HG03039 (cell line): ENCODE measurements around the gene GAS6.
"Not testable (repeated sequence)": the region's sequence is repeated elsewhere in the genome, so short reads cannot be mapped to it uniquely, and the experiment has no call there.

Experiments used
- ATAC-seq: cut with Tn5 transposase; IDR thresholded peaks from one replicate; pipeline ENCODE4 v1.9.1; 2021; ENCODE audit warnings: mild to moderate bottlenecking, moderate library complexity; ENCODE audit not compliant: unreplicated experiment

Gene GAS6

DNA sequence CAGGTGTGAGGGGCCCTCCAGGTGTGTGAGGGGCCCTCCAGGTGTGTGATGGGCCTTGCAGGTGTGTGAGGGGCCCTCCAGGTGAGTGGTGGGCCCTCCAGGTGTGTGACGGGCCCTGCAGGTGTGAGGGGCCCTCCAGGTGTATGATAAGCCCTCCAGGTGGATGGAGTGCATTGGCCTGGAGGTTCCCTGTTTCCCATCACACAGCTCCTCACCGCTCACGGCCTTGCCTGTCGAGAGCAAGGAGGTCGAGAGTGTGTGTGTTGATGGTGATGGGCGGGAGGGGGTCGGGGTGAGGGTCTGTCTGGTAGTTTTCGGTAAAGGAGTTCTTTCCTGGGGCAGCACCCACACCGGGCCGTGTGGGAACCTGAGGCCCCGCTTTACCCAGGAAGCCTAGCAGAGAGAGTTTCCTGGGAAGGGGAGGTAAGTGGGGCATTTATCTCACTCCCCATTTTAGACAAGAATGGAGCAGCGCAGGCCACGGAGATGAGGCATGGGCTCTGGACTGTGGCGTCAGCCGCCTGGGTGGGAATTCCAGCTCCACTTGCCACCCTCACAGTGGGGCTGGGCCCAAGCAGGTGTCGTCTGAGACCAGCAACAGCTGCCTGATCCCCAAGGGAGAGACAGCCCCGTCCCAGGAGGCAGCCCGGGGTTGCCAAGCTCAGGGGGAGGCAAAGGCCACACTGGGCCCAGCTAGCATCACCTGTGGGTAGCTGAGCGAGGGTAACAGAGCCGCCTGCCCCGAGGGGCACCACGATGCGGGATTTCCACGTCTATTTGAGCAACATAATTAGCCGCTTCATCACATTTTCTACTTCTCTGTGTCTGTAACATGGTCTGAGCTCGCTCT, 10.9 kb upstream of the GAS6 start:
- ATAC-seq: no peak

DNA sequence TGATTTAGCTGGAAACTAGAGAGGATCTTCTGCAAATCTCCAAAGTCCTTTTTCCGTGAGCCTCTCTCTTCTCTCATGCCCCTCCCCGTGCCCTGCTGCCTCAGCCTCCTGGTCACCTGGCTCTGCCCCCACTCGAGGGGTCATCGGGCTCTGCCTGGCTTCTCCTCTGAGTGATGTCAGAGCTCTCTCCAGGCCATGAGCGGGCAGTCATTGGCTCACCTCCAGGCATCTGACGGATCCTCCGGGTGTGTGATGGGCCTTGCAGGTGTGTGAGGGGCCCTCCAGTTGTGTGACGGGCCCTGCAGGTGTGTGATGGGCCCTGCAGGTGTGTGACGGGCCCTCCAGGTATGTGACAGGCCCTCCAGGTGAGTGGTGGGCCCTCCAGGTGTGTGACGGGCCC, 10.3 kb upstream of the GAS6 start:
- no peak for ATAC-seq

DNA sequence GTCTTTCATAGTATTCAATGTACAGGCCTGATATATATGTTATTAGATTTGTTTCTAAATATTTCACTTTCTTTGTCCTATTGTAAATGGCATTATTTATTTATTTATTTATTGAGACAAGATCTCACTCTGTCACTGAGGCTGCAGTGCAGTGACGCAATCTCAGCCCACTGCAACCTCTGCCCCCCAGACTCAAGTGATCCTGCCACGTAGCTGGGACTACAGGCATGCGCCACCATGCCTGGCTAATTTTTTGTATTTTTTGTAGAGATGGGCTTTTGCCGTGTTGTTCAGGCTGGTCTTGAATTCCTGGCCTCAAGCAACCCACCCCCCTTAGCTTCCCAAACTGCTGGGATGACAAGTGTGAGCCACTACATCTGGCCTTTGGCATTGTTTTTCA, 5.4 kb upstream of the GAS6 start:
- no peak for ATAC-seq

DNA sequence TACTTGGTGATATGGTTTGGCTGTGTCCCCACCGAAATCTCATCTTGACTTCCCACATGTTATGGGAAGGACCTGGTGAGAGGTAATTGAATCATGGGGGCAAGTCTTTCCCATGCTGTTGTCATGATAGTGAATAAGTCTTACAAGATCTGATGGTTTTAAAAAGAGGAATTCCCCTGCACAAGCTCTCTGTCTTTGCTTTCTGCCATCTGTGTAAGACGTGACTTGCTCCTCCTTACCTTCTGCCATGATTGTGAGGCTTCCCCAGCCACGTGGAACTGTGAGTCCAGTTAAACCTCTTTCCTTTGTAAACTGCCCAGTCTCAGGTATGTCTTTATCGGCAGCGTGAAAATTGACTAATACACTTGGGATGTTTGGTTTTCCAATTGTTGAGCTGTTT, 4.0 kb upstream of the GAS6 start:
- ATAC-seq: not testable (repeated sequence)

DNA sequence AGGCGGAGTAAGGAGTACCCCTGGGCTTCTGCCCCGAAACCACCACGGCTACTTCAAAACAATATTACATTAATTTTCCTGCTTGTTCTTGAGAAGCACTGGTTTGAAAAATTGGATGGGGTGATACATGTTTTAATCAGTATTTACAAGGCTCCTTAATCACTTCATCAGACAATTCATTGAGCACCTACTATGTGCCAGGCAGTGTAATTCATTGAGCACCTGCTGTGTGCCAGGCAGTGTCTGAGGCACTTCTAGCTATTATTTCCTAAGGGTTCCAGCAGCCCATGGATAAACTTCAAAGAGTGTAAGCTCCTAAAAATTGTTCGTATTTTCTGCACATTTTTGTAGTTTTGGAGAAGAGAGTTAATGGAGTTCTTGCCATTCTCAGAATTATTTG, 1.6 kb upstream of the GAS6 start:
- no peak for ATAC-seq

DNA sequence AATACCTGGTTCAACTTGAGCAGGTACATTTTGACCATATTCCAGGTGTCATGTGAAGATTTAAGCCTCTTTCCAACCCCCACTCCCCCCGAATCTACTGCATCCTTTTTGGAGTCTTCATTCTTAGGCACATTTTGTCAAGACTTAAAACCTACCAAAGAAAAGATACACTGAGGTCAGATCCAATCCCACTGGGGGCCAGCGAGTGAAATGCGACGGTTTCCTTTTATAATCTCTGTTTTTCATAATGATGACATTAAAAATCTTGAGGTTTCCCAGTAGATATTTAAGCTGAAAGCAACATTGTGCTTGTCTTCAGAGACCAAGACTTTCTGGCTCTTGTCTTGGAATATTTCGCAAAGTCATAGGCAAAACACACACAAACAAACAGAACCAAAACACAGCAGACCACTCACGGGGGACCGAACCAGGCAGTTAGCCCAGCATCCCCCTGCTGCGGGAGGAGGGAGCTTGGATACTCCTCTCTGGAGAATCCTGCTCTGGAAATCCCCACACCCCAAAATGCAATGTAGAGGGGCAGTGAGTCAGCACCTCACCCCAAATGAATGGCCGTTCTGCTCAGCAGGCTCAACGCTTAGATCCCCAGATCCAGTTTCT, 506 bp upstream of the GAS6 start:
- ATAC-seq: no peak

DNA sequence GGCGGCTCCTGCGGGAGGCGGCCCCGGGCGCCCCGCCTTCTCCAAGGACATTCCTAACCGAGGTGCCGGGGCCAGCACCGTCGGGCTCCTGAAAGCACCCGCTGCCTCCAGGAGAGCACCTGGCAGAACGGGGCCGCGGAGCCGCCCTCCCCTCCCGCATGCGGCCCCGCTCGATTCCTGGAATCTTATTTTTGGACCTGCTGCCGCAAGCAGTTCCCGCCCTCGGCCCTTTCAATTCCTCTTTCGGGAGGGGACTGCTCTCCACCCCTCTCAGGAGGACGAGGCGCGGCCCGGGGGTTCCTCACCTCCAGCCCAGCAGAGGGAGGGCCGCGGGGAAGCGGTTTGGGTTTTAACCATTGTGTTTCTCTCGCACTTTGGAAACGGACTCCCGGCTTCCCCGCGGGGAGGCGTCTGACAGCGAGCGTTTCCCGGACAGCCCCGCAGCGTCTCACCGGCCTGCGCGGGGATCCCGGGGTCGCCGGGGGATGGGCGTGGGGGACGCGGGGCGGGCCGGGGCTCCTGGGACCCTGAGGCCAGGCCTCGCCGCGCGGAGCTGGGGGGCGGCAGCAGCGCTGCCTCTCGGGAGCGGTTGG, 849 bp downstream of the GAS6 start:
- ATAC-seq: no peak

DNA sequence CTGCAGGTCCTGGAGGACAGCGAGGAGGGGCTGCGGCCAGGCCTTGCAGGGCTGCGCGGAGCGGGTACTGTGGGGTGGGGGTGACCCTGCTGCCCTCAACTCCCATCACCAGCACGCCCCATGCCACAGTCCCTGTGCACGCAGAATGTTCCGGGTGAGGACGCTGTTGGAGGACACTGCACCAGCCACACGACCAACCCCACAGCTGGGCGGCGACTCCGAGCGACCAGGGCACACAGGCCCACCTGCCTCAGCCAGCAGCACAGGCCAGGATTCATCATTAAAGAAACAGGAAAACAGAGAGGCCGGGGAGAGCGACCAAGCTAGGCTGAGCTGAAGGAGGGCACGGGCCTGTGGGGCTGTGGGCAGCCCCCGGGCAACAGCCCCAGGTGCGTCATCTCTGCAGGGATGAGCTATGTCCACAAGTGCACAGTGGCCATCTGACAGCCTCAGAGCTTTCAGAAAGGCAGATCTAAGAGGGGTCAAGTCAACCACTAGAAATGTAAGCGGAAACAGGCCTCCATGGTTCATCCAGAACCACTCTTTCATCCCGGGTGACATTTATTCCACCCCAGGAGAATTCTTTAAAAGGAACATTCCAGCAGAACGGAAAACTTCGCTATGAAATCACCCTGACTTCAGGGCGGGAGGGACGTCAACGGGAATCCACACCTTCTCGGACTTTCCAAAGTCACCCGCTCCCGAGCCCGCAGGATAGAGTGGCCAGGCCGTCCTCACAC, 1.5 kb downstream of the GAS6 start:
- no peak for ATAC-seq

DNA sequence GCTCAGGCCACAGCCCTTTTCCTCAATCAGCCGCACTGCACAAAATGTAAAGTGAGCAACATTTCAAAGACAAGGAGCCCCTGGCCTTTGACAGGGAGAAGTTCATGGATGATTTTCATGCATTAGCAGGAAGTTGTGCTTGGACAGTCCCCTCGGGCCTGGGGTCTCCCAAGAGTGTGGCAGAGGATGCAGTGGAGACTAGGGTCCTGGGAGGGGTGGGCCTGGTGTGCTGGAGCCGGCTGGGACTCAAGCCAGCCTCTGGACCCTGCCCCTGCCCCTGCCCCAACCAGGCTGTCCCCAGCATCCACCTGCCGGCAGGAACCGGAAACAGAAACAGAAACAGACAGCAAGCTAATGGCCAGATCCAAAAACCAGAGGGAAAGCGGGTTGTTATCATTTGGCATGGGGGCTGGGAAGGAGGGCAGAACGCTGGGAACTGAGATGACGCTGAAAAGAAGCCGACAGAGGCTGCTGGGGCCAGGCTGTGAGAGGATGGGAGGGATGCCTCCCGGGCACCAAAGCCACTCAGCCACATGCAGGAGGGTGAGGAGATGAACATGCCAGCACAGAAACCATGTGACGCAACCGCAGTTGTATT, 2.3 kb downstream of the GAS6 start:
- ATAC-seq: no peak

DNA sequence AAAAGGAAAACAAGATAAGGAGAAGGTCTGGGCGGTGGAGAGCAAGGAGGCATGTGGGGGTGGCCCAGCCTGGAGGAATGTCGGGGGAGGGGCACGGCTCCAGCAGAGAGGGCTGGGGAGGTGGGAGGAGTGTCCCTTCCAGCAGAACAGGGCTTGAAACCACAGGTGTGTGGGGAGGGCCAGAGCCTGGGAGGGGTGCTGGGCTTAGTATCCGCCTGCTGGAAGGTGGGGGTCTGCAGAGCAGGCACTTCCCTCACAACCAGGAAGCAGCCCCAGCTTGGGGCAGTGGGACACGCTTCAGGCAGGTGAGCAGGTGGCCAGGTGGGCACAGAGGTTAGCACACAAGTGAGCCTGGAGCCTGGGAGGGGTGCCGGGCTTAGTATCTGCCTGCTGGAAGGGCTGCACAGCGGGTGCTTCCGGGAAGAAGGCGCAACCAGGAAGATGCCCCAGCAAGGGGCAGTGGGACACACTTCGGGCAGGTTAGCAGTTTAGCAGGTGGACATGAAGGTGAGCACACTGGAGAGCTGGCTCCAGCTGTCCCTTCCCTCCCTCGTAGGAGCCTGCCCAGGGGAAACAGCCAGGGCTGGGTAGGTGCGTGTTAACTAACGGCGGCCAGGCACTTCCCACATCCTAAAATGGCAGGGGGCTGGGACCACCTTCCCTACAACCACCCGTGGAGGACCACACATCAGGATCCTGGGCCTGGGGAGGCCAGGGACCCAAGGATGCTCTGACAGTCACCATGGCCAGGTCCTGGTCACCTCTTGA, 3.0 kb downstream of the GAS6 start:
- no peak for ATAC-seq

DNA sequence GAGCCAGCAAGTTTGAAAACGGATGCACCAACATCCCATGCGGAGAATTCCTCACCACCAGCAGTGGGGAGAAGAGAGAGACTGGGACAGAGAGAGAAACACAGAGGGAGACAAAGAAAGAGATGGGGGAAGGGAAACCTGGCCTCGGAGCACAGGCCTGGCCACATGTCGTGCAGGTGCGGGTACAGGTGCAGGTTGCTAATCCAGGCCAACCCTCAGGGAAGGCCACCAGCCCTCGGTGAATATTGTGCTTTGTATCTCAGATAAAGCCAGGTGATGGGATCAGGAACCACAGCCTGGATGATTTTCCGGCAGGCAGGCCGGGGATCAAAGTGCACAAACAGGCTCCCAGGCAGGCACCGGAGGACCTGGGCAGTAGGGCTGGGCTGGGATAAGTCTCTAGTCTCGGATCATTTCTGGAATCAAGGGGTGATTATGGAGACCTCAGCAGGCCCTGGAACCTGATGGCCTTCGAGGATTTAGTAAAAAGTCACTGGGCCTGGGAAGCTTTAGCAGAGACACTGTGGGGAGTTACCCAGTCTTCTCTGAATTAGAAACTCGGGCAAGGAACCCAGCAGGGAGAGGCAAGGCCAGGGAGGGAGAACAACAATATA, 3.7 kb downstream of the GAS6 start:
- no peak for ATAC-seq

DNA sequence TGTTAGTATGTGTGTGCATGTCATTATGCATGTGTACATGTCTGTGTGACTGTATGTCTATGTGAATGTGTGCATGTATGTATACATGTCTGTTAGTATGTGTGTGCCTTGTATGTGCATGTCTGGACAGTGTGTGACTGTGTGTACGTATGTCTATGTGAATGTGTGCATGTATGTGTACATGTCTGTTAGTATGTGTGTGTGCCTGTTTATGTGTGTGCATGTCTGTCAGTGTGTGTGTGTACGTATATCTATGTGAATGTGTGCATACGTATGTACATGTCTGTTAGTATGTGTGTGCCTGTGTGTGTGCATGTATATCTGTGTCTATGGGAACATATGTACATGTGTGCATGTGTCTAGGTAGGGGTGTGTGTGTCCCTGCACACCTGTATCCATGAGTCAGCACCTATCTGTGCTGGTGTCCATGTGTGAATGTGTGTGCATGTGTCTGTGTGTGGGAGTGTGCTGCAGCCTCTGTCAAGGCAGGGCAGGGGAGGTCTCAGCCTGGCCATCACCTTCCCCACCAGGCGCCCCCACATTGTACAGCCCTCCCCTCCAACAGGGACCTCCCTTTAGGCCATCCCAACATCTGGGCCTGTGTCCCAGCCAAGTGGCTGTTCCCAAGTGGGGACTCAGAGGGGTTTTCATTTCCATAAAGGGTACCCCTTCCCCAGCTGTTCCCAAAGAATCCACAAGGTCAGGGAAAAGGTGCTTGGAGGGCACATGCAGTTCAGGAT, 4.4 kb downstream of the GAS6 start:
- no peak for ATAC-seq

DNA sequence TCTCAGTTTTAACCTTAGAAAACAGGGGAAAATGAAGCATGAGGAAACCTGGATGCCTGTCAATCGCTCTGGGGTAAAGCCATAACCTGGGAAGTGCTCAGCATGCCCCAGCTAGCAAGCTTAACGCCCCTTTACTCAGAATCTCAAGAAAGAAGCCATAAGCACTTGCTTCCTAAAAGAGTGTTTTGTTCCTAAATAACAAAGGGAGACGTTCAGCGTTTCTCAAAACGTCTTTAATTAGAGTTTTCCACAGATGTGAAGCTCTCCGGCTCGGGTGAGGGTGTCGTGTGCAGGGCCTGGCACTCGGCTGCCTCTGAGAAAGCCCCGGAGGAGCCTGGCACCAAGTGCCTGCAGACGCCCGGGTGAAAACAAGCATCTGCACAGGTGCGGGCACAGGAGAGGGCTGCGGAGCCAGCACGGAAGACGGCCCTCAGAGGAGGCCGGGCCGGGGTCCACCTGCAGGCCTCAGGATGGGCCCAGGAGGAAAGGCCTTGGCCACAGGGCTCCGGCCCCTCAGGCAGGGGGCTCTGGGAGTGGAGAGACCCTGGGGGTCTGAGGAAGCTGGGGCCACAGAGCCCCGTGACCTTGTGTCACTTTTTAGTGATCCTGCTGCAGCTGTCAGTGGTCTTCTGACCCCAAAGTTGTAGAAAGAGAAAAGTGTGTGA, 6.2 kb downstream of the GAS6 start:
- ATAC-seq: no peak

DNA sequence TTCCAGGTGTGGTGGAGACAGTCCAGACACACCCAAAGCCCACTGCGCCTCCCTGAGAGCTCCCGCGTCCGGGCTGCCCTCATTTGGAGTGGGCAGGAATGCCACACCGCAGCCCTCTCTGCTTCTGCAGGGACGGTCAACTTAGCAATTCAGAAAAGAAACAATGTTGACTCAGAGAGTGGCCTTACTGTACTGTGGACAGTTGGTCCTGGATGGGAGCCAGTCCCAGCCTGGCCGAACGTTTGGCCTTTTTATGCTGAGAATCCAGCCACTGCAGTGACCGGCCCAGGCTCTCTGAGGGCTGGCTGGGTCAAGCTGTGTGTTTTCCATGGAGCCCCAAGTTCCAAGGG, 7.2 kb downstream of the GAS6 start:
- no peak for ATAC-seq

DNA sequence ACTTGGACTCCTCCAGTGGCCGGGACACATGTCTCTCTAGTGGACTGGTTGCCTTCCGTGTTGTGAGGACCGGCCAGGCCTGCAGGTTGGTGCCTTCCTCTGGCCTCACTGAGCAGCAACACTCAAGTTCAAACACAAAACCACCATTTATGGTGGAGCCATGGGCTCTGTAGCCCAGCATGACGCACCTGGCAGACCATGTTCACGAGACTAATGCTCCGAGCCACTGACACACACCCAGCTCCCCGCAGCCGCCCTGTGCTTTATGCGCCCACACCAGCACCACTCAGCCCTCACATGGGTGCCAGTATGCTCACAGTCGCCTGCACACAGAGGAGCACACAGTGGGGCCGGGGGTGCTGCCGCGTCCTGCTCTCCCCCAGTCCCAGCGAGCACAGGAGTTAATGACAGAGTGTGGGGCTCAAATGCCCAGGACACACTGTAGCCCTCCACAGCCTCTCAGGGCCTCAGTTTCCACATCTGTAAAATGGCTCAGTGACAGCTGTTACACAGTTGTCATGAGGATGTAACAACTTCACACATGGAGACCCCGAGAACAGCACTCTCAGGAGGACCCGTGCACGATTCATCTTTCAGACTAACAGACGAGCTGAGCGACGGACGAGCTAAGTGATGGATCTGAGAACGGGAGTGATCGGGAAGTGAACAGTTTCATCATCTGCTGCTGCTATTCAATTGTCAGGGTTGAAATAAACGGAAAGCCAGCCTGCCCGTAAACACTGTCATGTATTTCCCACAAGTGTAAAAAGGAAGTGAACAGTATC, 7.8 kb downstream of the GAS6 start:
- no peak for ATAC-seq

DNA sequence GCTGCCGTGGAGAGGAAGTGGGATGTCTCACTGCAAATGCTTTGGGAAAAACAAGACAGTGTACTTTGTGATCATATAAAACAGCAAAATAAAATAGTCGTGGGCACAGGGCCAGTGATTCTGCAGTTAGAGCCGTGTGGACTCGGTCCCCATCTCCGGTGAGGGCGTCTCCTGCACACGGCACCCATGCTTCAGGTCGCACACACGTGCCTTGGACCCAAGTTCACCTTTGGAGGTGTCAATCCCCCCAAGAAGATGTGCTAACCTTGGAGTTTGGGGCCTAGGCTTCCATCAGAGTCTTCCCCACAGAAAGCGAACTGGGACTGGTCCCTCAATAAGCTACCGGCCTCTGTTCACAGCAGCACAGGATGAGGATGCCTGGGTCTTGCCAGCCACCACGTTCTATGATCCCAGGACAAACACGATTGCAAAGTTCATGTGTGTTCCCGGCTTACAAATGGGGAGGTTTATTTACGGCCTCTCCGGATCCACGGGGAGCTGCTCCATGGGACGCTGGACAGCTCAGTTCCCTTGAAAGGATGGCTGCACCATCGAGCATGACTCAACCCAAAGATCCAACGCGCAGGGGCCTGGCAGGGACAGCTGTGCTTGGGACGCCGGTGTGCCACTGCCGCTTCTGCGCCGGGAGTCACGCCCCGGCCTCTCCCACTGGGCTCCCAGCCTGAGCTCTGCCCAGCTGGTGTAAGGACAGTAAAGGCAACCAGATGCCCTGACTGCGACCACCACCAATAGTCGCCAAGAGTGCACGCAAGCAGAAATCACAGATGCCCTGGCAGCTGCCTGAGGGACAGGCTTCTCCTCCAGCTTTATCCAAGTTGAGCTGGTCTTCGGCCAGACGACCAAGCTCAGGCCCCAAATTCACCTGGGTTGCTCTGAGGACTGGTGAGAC, 8.6 kb downstream of the GAS6 start:
- no peak for ATAC-seq
